Embryonic facial prominence (tissue), 1 donor: Measurements from ENCODE around the gene TYROBP.
A peak's percentile ranks its signal among the peaks of the same experiment; 100 is the strongest.
"Not testable (repeated sequence)": the region's sequence is repeated elsewhere in the genome, so short reads cannot be mapped to it uniquely, and the experiment has no call there.

Experiments used
- DNase-seq: peaks from one replicate; pipeline ENCODE4 v3.0.0-alpha.2; 2016; ENCODE audit errors: extremely low spot score

Gene TYROBP

GRCh38 chr19:35899547-35900214 is 8.4 kb downstream of the TYROBP start:
- DNase-seq = peak; percentile 43

GRCh38 chr19:35898499-35898809 is 9.6 kb downstream of the TYROBP start:
- DNase-seq = no peak

GRCh38 chr19:35897706-35898451 is 10.2 kb downstream of the TYROBP start:
- no peak for DNase-seq

GRCh38 chr19:35896643-35897040 is 11.5 kb downstream of the TYROBP start:
- DNase-seq = no peak

GRCh38 chr19:35895911-35896642 is 12.0 kb downstream of the TYROBP start:
- no peak for DNase-seq

- DNase-seq = no peak
Measured at GRCh38 chr19:35894342-35894741, 13.8 kb downstream of the TYROBP start.

- not testable (repeated sequence) for DNase-seq
Measured at GRCh38 chr19:35891819-35892218, 16.3 kb downstream of the TYROBP start.

- no peak for DNase-seq
Measured at GRCh38 chr19:35890113-35890650, 17.9 kb downstream of the TYROBP start.

- DNase-seq = no peak
Measured at GRCh38 chr19:35889370-35890112, 18.6 kb downstream of the TYROBP start.

- DNase-seq = no peak
Measured at GRCh38 chr19:35888398-35888797, 19.7 kb downstream of the TYROBP start.

- DNase-seq = no peak
Measured at GRCh38 chr19:35887197-35887596, 20.9 kb downstream of the TYROBP start.

GRCh38 chr19:35885904-35886303 is 22.2 kb downstream of the TYROBP start:
- no peak for DNase-seq

GRCh38 chr19:35885225-35885738 is 22.8 kb downstream of the TYROBP start:
- DNase-seq = no peak

- no peak for DNase-seq
Measured at GRCh38 chr19:35883882-35884281, 24.2 kb downstream of the TYROBP start.

- peak; percentile 30 for DNase-seq
Measured at GRCh38 chr19:35882114-35882832, 25.8 kb downstream of the TYROBP start.

GRCh38 chr19:35879770-35880317 is 28.3 kb downstream of the TYROBP start:
- DNase-seq = no peak

- no peak for DNase-seq
Measured at GRCh38 chr19:35879068-35879467, 29.0 kb downstream of the TYROBP start.

- DNase-seq = no peak
Measured at GRCh38 chr19:35874392-35874930, 33.6 kb downstream of the TYROBP start.

- DNase-seq = no peak
Measured at GRCh38 chr19:35872180-35872579, 35.9 kb downstream of the TYROBP start.

GRCh38 chr19:35871611-35872010 is 36.5 kb downstream of the TYROBP start:
- DNase-seq = no peak
